Skin of body (tissue), 2 donors: ENCODE data around the gene CENPB. TPM values are rescaled to one million over a fixed set of nuclear protein-coding genes. Genes with fewer than 3 reads are reported as not detected.

Source experiments
- DNase-seq: peaks from one replicate; lab custom pipeline; 2025; lab: John Stamatoyannopoulos, UW
- total RNA-seq: library from RNA; depleted of rRNA; stranded (reverse); fragments of >200 nt; gene quantifications from one replicate; pipeline ENCODE4 v1.2.3, GENCODE V29; 2014

Gene CENPB
- total RNA-seq, 1 donor from 2014 or later = 30.9 TPM

- peak; percentile 95 for DNase-seq
Measured at GRCh38 chr20:3767427-3768341, 18.9 kb downstream of the CENPB start, which contains the start of gene ADISSP. Gene ADISSP, minus strand, starts transcription at chr20:3767753. Its CDS starts 7,653 bp downstream, at chr20:3760100.

DNA sequence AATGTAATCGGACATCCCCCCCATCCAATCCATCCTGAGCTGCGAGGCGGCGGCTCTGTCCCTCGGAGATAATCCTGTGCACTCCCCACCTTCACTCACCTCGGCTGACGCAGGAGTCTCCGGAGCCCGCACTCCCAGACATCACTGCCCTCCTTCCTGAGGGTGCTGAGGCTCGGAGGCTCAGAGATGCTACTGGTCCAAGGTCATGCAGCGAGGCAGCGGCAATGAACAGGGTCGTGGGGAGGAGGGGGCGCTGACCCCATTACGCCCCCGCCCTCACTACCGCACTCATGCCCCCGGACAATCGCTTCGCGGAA is 19.5 kb downstream of the CENPB start:
- no peak for DNase-seq

- DNase-seq = no peak
Measured at GRCh38 chr20:3766422-3767109, 20.0 kb downstream of the CENPB start.

GRCh38 chr20:3765171-3765882 is 21.2 kb downstream of the CENPB start:
- no peak for DNase-seq

DNA sequence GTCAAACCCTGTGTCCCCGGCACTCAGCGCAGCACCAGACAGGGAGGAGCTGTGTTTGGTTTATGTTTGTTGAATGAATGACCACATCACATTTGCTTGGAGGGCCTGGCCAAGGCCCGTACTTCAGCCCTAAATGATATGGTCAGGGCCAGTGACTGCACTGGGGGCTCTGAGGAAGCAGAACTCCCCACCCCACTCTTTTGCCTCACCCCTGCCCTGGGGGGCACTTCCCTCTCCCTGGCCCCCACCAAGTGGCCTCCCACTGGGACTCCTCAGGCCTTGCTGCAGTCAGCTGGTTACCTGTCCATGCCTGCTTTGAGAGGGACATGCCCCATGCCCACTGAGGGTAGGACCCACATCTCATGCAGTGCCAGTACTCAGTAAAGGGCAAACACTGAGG is 21.9 kb downstream of the CENPB start:
- DNase-seq = no peak

DNA sequence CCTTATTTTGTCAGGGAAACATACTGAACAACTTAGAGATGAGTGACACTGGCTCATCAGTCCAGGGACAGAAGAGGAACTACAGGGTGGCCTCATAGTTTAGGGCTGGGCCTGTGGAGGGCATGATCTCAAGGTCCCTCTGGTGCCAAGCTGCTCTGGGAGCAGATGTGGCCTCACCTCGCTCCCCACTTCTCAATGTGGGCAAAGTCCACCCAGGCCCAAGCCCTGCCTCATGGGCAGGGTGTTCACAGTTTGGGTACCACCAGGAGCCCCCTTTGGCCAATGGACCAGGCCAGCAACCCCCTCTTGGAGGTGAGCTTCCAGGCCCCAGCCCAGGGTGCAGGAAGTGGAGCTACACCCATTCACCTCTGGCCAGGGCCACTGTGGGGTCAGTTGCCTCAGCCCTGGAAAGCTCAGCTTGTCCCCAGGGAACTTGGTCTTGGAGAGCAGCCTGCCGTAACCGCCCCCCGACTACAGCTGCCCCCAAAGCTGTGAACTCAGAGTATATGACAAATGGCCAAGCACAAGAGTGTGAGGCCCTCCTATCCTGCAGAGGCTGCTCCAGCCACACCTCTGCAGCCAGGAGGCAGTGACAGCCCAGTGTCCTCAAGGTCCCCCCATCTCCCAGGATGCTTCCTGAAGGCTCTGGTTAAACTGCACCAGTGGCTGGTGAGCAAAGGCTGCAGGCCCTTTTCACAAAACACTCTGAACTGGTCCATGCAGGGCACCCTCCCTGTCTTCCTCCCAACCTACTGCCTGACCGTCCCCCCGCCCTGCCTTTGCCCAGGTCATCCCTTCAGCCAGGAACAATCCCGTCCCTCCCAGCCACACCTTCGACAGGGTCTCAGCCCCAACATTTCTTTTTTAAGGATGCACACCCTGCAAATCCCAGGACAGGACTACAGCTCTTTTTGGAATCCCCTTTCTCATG is 22.6 kb downstream of the CENPB start:
- no peak for DNase-seq

GRCh38 chr20:3760655-3761348 is 25.7 kb downstream of the CENPB start:
- DNase-seq = no peak

- DNase-seq = no peak
Measured at GRCh38 chr20:3759884-3760283, 26.7 kb downstream of the CENPB start.

- no peak for DNase-seq
Measured at GRCh38 chr20:3759316-3759823, 27.2 kb downstream of the CENPB start.

DNA sequence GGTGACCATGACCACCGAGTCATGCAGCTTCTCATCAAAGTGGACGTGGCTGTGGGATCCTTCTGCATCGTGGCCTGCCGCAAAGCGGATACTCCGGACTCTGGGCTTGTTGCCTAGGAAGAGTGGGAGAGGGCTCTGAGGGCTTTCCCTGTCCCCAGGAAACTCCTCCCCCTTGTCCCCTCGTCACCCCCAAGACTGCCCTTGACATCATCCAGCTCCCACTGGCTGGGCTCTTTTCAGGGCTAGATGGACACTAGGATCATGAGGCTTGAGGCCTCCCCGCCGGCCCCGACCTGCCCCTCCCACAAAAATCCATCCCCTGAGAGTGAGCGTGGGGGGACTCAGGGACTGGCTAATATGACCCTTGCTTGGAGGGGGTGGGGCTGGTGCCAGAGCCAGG is 28.0 kb downstream of the CENPB start:
- DNase-seq = no peak

GRCh38 chr20:3757268-3757667 is 29.3 kb downstream of the CENPB start:
- DNase-seq = no peak

GRCh38 chr20:3755814-3756480 is 30.6 kb downstream of the CENPB start:
- DNase-seq = no peak

DNA sequence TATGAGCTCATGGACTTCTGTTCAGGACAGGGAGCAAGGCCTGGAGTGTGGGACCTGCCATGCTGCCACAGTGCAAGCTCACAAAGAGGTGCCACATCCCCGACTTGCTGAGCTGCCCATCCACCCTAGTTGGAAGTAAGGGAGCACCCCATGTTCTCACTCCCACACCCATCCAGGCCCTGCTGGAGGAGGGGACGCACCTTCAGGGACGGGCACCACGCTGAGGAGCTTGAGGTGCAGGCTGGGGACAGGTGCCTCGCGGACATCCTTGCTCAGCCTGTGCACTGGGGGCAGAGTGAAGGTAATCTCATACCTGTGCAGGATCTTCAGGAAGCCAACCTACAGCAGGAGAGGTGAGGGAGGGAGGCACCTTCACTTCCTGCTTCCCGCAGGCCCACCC is 31.3 kb downstream of the CENPB start:
- DNase-seq = no peak

DNA sequence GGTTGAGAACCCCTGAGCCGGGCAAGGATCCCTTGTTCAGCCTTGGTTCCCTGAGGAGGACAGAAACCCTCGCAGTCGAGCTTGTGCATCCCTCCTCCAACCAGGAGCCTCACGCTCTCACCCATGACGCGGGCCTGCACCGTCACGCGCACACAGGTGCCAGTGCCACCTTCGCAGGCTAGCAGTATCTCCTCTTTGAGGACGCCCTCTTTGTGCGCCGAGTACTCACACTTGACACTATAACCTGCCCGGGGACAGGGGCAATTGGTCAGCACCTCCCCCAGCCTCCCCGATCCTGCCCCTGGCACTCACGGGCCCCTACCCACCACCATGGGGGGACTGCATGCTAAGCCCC is 32.3 kb downstream of the CENPB start:
- DNase-seq = no peak

DNA sequence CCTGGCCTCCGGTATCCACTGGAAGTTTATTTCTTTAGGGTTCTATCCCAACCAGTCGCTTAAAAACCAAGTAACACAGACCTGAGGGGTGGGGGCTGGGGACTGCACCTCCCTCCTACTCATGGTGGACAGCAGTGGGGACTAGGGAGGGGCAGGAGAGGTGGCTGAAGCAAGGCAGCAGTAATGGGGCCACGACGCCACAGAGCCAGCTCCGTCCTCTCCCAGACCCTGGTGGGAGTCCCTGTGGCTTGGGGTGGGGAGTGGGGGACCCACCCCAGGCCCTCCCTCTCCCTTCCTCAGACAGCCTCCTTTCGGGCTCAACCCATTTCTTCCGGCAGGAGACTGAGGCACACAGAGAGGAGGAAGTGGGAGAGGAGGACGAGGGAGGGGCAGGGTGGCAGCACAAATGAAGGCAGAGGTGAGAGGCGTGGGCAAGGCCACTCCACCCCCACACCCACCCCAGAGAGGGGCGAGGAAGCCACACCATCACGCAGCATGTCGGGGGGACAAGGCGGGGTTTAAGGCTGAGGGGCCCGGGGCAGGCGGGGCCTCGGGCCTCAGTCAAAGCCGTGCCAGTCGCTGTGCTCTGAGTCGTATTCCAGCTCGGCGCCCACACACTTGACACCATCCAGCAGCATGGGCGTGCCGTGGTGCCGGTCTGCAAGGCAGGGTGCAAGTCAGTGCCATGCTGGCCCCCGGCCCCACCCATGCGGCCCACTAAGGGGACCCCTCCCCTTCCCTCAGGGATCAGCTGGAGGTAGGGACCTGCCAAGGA is 32.9 kb downstream of the CENPB start:
- no peak for DNase-seq

DNA sequence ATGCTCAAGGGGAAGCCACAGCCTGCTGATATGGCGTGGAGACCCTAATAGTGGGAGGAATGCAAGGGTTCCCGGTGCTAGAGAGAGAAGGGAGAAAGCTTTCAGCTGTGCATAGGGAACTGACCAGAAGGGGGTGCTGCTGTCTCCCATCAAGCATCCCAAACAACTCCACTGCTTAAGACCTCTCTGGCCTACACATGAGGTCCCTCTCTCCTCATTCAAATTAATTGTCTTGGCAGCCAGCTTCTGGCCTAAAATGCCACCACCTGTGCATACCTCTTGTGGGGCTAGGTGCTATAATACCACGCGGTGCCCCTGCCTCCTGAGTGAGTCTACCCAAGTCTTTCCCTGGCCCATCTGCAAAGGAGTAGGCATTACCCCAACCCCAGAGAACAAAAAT is 33.4 kb downstream of the CENPB start:
- peak; percentile 64 for DNase-seq

GRCh38 chr20:3752386-3752759 is 34.2 kb downstream of the CENPB start:
- no peak for DNase-seq

- no peak for DNase-seq
Measured at GRCh38 chr20:3751675-3752385, 34.7 kb downstream of the CENPB start.
